Brain microvascular endothelial cell (primary cell): ENCODE results near the gene RPL39L.

Experiments used
- DNase-seq: peaks from one replicate; pipeline ENCODE4 v3.0.0-alpha.2; 2020
- H3K27ac ChIP-seq: fragments of 250-450 bp; sonication (Bioruptor Pico); 2 replicates; pipeline ENCODE4 v1.5.1; 2020; ENCODE audit warnings: mild to moderate bottlenecking, moderate library complexity
- H3K27me3 ChIP-seq: fragments of 250-450 bp; sonication (Bioruptor Pico); replicated peaks from 2 replicates; pipeline ENCODE4 v1.5.1; 2020; ENCODE audit warnings: mild to moderate bottlenecking
- H3K36me3 ChIP-seq: fragments of 250-450 bp; sonication (Bioruptor Pico); replicated peaks from 2 replicates; pipeline ENCODE4 v1.5.1; 2020; ENCODE audit warnings: mild to moderate bottlenecking
- H3K4me3 ChIP-seq: 2 replicates; pipeline ENCODE4 v1.5.1; 2011; ENCODE audit warnings: low read depth, mild to moderate bottlenecking, control low read depth, low read length, moderate library complexity
- in situ Hi-C: cut with HindIII; loops from 2 replicates; pipeline ENCODE4 v1.10.0; 2017; ENCODE audit warnings: low sequenced_read_pairs, low pct_ligation_motif_present
- TF ChIP-seq, protein P1 (sequence below): IDR thresholded peaks from 2 replicates; pipeline ENCODE4 v1.5.1; 2011; ENCODE audit warnings: low read depth, mild to moderate bottlenecking, moderate library complexity, low read length, control low read depth, inconsistent platforms; ENCODE audit errors: missing control alignments

Gene RPL39L

GRCh38 chr3:187114511-187114910, 24.8 kb downstream of the RPL39L start:
- Histone ChIP-seq H3K4me3 (no peak overlapping the region), H3K36me3 (no peaks in the 10 kb centered on the region), H3K27ac (no peak overlapping the region), H3K27me3 (no peaks in the 10 kb centered on the region)
- in situ Hi-C loops = no loop called here
- no peak for DNase-seq
- TF ChIP-seq, protein P1, sequence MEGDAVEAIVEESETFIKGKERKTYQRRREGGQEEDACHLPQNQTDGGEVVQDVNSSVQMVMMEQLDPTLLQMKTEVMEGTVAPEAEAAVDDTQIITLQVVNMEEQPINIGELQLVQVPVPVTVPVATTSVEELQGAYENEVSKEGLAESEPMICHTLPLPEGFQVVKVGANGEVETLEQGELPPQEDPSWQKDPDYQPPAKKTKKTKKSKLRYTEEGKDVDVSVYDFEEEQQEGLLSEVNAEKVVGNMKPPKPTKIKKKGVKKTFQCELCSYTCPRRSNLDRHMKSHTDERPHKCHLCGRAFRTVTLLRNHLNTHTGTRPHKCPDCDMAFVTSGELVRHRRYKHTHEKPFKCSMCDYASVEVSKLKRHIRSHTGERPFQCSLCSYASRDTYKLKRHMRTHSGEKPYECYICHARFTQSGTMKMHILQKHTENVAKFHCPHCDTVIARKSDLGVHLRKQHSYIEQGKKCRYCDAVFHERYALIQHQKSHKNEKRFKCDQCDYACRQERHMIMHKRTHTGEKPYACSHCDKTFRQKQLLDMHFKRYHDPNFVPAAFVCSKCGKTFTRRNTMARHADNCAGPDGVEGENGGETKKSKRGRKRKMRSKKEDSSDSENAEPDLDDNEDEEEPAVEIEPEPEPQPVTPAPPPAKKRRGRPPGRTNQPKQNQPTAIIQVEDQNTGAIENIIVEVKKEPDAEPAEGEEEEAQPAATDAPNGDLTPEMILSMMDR = no peak

DNA sequence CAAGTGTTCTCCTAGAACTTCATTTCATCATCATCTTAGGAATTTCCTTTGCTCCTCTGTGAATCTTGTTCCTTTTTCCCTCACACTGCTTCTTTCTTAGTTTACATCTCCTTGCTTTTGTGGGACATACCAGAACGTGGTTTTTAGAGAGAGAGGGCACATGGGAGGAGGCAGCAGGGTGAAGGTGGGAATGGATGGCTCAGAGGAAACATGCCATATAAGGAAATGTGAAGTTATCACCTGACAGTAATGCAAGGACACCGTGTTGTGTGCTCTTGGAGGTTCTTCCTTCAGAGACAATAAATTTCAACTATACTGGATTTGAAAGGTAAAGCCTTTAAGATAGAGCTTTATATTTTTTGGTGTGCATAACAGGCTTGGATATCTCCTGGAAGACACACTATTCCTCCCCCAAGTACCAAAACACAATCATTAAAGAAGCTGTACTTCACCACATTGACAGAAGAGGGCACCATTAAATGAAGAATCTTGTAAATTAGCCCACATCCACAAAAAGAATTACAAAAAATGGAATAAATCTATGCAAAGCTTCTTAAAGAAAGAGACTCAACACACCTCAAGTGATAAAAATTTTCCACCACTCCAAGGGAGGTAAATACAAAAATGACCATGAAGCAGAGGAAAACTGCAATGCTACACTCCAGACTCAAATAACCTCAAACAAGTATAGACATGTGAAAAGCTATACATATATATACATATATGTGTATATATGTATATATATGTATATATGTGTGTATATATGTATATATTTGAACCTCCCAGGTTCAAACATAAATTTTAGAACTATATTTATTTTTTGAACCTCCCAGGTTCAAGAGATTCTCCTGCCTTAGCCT, 26.1 kb downstream of the RPL39L start:
- H3K36me3 ChIP-seq = no peaks in the 10 kb centered on the region
- TF ChIP-seq, protein P1 = peak; percentile 44
- H3K4me3 ChIP-seq = no peak overlapping the region
- DNase-seq = peak; percentile 32
- in situ Hi-C loops = no loop called here
- H3K27me3 ChIP-seq = no peaks in the 10 kb centered on the region
- H3K27ac ChIP-seq = no peak overlapping the region

GRCh38 chr3:187110156-187110555, 29.1 kb downstream of the RPL39L start:
- no peak for DNase-seq
- no peak overlapping the region for H3K4me3 ChIP-seq
- no peaks in the 10 kb centered on the region for H3K36me3 ChIP-seq
- TF ChIP-seq, protein P1 = no peak
- H3K27ac ChIP-seq = no peak overlapping the region
- in situ Hi-C loops = no loop called here
- H3K27me3 ChIP-seq = no peaks in the 10 kb centered on the region

GRCh38 chr3:187107989-187108388, 31.3 kb downstream of the RPL39L start:
- in situ Hi-C loops = no loop called here
- Histone ChIP-seq H3K27me3 (no peaks in the 10 kb centered on the region), H3K36me3 (no peaks in the 10 kb centered on the region), H3K4me3 (no peak overlapping the region), H3K27ac (no peak overlapping the region)
- TF ChIP-seq, protein P1 = no peak
- no peak for DNase-seq

- TF ChIP-seq, protein P1 = no peak
- in situ Hi-C loops = no loop called here
These were observed 33.6 kb downstream of the RPL39L start for GRCh38 chr3:187105700-187106099.

More at GRCh38 chr3:187105700-187106099, 33.6 kb downstream of the RPL39L start:
- Histone ChIP-seq H3K4me3 (no peak overlapping the region), H3K27ac (no peak overlapping the region), H3K36me3 (no peaks in the 10 kb centered on the region), H3K27me3 (no peaks in the 10 kb centered on the region)
- DNase-seq = no peak
